ENCODE measurements around the gene CDH23. TPM values are rescaled to one million over a fixed set of nuclear protein-coding genes. Genes with fewer than 3 reads are reported as not detected.

CDH23 gene
- total and polyA plus RNA-seq, 10 of the 15 experiments (the other 5 are each of a cell fraction or from before 2014, with no cell fraction given) = 0.09 to 0.40 (median 0.15) TPM; not detected in 1

DNA sequence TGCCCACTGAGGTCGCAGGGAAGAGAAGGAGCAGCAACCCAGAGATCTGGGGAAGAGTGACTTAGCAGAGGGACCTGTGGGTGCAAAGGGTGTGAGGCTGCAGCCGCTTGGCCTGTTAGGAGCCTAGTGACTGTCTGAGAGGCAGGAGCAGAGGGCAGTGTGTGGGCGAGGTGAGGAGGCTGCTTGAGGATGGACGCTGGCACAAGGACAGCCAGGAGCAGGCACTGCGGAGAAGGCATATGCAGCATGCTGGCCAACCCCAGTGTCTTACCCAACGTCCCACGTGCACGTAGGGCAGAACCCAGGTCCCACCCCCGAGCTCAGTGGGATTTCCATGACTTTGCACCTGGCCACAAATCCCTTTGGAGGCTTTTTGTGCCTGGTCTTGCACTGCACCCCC lies 268.7 kb downstream of the CDH23 start (continued):
- no peak for TF ChIP-seq PRDM15 (CRISPR knock-in tag; IDR thresholded peaks at IDR 0.05)
- TF ChIP-seq KDM1A (IDR thresholded peaks at IDR 0.05; ENCODE audit: borderline replicate concordance) = no peak

GRCh38 chr10:71666639-71667386 lies 270.1 kb downstream of the CDH23 start:
- ChIA-PET RAD21 (ENCODE audit: unreplicated experiment) (interaction anchor here (1.0 to 1.6 kb wide), 4 partner anchors 26 to 97 kb away, joined by 3 to 5 read pairs (median 4); no protein-coding TSS in a partner anchor), CTCF (interaction anchor here (1.7 to 2.5 kb wide), 3 partner anchors 28 to 41 kb away, joined by 8 to 14 read pairs (median 10); no protein-coding TSS in a partner anchor), POLR2A (no interaction called here), SMC1A (ENCODE audit: uncharacterized antibody, unreplicated experiment) (interaction anchor here (0.5 to 1.8 kb wide), 3 partner anchors 27 to 161 kb away, joined by 5 to 6 read pairs (median 6); no protein-coding TSS in a partner anchor)
- DNase-seq (ENCODE audit: low read depth, low spot score) (peak; percentile 5), FAIRE-seq (no peak), ATAC-seq (peak; percentile 57)
- no peak overlapping the region for H3K4me3 ChIP-seq
- H3K27ac ChIP-seq (ENCODE audit: control insufficient read depth, insufficient read depth) = no peak overlapping the region
- no peaks in the 10 kb centered on the region for H3K36me3 ChIP-seq (ENCODE audit: control insufficient read depth in 2 of 2, insufficient read depth in 2 of 2, low read length in 1 of 2)
- peak overlapping the region; percentile 38; the same call in 1 of the 2 replicates for H3K4me2 ChIP-seq (ENCODE audit: control insufficient read depth, insufficient read depth)
- H3K79me2 ChIP-seq (ENCODE audit: control insufficient read depth, insufficient read depth, low read length) = no peaks in the 10 kb centered on the region
- in situ Hi-C loops (cut with MboI) = no loop called here
- peaks cover 17% of the 10 kb centered on the region for H3K4me1 ChIP-seq (ENCODE audit: control insufficient read depth, insufficient read depth, low read length)
- H4K20me1 ChIP-seq (ENCODE audit: control insufficient read depth, insufficient read depth) = no peaks in the 10 kb centered on the region
- BruUV-seq (replicated peaks) = no TSS peak
- peak overlapping the region; percentile 86; the same call in 1 of the 2 replicates for H2AFZ ChIP-seq (ENCODE audit: control insufficient read depth, low read depth, low read length)
- H3K27me3 ChIP-seq (replicated peaks in 1 of 2; ENCODE audit: control insufficient read depth in 2 of 2, insufficient read depth in 2 of 2, low read length in 1 of 2) = no peaks in the 10 kb centered on the region; a peak in 1 of 4 replicates
- H3K9ac ChIP-seq (ENCODE audit: control insufficient read depth, insufficient read depth, low read length) = no peak overlapping the region
- no peaks in the 10 kb centered on the region for H3K9me3 ChIP-seq (replicated peaks; ENCODE audit: control insufficient read depth, insufficient read depth, low read length)
- WGBS (ENCODE audit: insufficient coverage, insufficient replicate concordance, low lambda C conversion rate, missing lambda C conversion rate) = 10% methylated on average over 18 of the region's 18 CpGs
- intact Hi-C loops (cut with micrococcal nuclease; ENCODE audit: unreplicated experiment) = no loop called here
- TF ChIP-seq TCF12 (IDR thresholded peaks at IDR 0.05; ENCODE audit: low read depth, low read length) (peak; percentile 69), TCF3 (IDR thresholded peaks at IDR 0.05; ENCODE audit: borderline replicate concordance, insufficient read depth, low read depth, low read length) (0 out of 2 replicates have a peak, but pooled peaks have one; percentile 18), BCLAF1 (IDR thresholded peaks at IDR 0.05) (no peak), GATAD2B (conservative IDR thresholded peaks at IDR 0.05; ENCODE audit: low read depth) (no peak), PAX5 (IDR thresholded peaks at IDR 0.05; ENCODE audit: borderline replicate concordance, low read depth, low read length) (peak; percentile 78; the same call in 1 of the 2 replicates), EGR1 (IDR thresholded peaks at IDR 0.05; ENCODE audit: borderline replicate concordance in 1 of 2, low read depth in 2 of 2, low read length in 2 of 2) (no peak), MAX (IDR thresholded peaks at IDR 0.05; ENCODE audit: low read depth, low read length) (no peak), RCOR1 (conservative IDR thresholded peaks at IDR 0.05; ENCODE audit: low read depth, low read length) (no peak)

Data from GM12878 (cell line).